ENCODE data around the gene ITGB6.

DNA sequence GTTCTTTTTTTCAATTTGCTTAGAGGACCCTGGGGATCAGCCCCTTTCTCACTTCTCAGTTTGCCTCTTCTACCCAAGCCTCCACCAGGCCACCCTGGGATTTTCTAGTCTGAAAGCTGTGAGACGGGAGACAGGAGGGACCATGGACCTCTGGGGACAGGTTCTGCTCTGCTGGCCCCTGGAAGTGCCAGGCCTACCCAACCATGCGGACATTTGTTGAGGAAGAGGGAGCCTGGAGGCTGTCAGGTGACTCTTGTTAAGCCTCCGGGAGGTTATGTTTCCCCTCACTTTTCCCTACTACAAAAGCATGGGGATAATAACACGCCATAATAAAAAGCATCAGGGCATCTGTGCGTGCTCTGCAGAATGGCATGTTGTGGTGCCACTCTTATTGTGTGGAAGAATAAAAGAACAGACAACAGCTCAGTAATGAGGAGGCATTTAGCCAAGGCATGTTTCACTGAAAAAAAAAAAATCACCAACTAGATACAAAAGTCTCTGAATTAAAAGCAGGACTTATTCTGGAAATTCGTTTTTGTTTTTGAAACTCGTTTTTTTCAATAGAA lies 89.3 kb downstream of the ITGB6 start:
- TF ChIP-seq, protein P1, sequence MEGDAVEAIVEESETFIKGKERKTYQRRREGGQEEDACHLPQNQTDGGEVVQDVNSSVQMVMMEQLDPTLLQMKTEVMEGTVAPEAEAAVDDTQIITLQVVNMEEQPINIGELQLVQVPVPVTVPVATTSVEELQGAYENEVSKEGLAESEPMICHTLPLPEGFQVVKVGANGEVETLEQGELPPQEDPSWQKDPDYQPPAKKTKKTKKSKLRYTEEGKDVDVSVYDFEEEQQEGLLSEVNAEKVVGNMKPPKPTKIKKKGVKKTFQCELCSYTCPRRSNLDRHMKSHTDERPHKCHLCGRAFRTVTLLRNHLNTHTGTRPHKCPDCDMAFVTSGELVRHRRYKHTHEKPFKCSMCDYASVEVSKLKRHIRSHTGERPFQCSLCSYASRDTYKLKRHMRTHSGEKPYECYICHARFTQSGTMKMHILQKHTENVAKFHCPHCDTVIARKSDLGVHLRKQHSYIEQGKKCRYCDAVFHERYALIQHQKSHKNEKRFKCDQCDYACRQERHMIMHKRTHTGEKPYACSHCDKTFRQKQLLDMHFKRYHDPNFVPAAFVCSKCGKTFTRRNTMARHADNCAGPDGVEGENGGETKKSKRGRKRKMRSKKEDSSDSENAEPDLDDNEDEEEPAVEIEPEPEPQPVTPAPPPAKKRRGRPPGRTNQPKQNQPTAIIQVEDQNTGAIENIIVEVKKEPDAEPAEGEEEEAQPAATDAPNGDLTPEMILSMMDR (IDR thresholded peaks at IDR 0.05) = no peak
- TF ChIP-seq EZH2phosphoT487 (IDR thresholded peaks at IDR 0.05) = no peak

All from neural progenitor cell (in vitro differentiated cells).